ENCODE results near the gene HSD17B1. TPM values are rescaled to one million over a fixed set of nuclear protein-coding genes. Genes with fewer than 3 reads are reported as not detected.

The HSD17B1 gene
- total and polyA plus RNA-seq, 2 of the 13 experiments (the other 11 are each of a cell fraction or from before 2014, with no cell fraction given) = 0.54 to 0.93 TPM

DNA sequence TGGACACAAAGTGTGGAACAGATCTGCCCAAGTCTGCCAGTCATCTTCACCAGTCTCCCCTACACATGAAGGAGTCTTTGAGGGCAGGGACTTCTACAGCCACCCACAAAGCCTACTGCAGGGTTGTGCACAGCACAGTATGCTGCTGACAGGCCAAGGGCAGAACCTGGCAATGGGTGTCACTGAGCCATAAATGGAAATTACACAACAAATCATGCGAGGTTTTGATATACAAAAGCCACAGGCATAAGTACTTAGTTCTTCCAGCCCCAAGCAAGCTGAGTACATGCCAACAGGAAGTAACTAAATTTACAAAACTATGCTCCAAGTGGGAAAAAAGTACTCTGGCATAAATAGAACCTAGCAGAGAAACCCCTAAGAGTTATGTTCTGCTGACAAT is 32.6 kb downstream of the HSD17B1 start:
- Histone ChIP-seq H3K9ac (ENCODE audit: insufficient read depth, low read depth, low read length) (no peak overlapping the region), H2AFZ (ENCODE audit: low read length) (no peak overlapping the region), H3K4me2 (ENCODE audit: low read depth, low read length) (no peak overlapping the region), H3K27me3 (ENCODE audit: control insufficient read depth in 1 of 2, insufficient read depth in 2 of 2, low read length in 2 of 2) (no peaks in the 10 kb centered on the region), H3K36me3 (replicated peaks in 1 of 2; ENCODE audit: control insufficient read depth in 1 of 2, insufficient read depth in 2 of 2, low read length in 2 of 2) (peaks cover 51 to 93% of the 10 kb centered on the region in 2 experiments), H3K9me3 (ENCODE audit: low read length) (no peaks in the 10 kb centered on the region), H3K79me2 (ENCODE audit: insufficient read depth, low read length) (no peaks in the 10 kb centered on the region), H3K4me1 (ENCODE audit: insufficient read depth, low read length) (no peaks in the 10 kb centered on the region), H3K27ac (ENCODE audit: extremely low read length, insufficient read depth, low read length) (no peak overlapping the region), H3K4me3 (replicated peaks in 1 of 3; ENCODE audit: insufficient read depth in 1 of 3, low read depth in 2 of 3, low read length in 3 of 3) (no peak overlapping the region), H4K20me1 (ENCODE audit: insufficient read depth, low read length) (no peaks in the 10 kb centered on the region)
- POLR2A ChIA-PET = no interaction called here
- FAIRE-seq (no peak), ATAC-seq (no peak), DNase-seq (ENCODE audit: low spot score) (no peak)
- intact Hi-C loops (cut with micrococcal nuclease; ENCODE audit: unreplicated experiment) = no loop called here
- no peak for TF ChIP-seq ZNF431 (CRISPR knock-in tag; IDR thresholded peaks at IDR 0.05; ENCODE audit: borderline replicate concordance, low read depth)
- no peak for TF ChIP-seq ZNF264 (CRISPR knock-in tag; IDR thresholded peaks at IDR 0.05)
- TF ChIP-seq, protein P1, sequence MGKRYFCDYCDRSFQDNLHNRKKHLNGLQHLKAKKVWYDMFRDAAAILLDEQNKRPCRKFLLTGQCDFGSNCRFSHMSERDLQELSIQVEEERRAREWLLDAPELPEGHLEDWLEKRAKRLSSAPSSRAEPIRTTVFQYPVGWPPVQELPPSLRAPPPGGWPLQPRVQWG (CRISPR knock-in tag; IDR thresholded peaks at IDR 0.05; ENCODE audit: borderline replicate concordance, low read depth) = no peak
- no peak for TF ChIP-seq KLF9 (CRISPR knock-in tag; IDR thresholded peaks at IDR 0.05; ENCODE audit: low read depth)
- no peak for TF ChIP-seq SATB2 (CRISPR knock-in tag; IDR thresholded peaks at IDR 0.05)
- TF ChIP-seq, protein P2, sequence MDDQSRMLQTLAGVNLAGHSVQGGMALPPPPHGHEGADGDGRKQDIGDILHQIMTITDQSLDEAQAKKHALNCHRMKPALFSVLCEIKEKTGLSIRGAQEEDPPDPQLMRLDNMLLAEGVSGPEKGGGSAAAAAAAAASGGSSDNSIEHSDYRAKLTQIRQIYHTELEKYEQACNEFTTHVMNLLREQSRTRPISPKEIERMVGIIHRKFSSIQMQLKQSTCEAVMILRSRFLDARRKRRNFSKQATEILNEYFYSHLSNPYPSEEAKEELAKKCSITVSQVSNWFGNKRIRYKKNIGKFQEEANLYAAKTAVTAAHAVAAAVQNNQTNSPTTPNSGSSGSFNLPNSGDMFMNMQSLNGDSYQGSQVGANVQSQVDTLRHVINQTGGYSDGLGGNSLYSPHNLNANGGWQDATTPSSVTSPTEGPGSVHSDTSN (CRISPR knock-in tag; IDR thresholded peaks at IDR 0.05; ENCODE audit: borderline replicate concordance) = no peak
- TF ChIP-seq HNRNPH1 (optimal IDR thresholded peaks at IDR 0.05; ENCODE audit: low read depth, low read length) = no peak
- no peak for TF ChIP-seq ZMYM2 (CRISPR knock-in tag; IDR thresholded peaks at IDR 0.05)
- TF ChIP-seq ZNF12 (CRISPR knock-in tag; IDR thresholded peaks at IDR 0.05) = no peak
- TF ChIP-seq ZNF792 (CRISPR knock-in tag; IDR thresholded peaks at IDR 0.05) = no peak
- TF ChIP-seq ZNF766 (CRISPR knock-in tag; IDR thresholded peaks at IDR 0.05; ENCODE audit: borderline replicate concordance) = no peak
- no peak for TF ChIP-seq ZNF546 (CRISPR knock-in tag; conservative IDR thresholded peaks at IDR 0.05)
- TF ChIP-seq PTBP1 (IDR thresholded peaks at IDR 0.05; ENCODE audit: low read depth, low read length, poor library complexity, severe bottlenecking) = no peak
- TF ChIP-seq, protein P3, sequence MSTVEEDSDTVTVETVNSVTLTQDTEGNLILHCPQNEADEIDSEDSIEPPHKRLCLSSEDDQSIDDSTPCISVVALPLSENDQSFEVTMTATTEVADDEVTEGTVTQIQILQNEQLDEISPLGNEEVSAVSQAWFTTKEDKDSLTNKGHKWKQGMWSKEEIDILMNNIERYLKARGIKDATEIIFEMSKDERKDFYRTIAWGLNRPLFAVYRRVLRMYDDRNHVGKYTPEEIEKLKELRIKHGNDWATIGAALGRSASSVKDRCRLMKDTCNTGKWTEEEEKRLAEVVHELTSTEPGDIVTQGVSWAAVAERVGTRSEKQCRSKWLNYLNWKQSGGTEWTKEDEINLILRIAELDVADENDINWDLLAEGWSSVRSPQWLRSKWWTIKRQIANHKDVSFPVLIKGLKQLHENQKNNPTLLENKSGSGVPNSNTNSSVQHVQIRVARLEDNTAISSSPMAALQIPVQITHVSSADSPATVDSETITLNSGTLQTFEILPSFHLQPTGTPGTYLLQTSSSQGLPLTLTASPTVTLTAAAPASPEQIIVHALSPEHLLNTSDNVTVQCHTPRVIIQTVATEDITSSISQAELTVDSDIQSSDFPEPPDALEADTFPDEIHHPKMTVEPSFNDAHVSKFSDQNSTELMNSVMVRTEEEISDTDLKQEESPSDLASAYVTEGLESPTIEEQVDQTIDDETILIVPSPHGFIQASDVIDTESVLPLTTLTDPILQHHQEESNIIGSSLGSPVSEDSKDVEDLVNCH (CRISPR knock-in tag; IDR thresholded peaks at IDR 0.05) = no peak
- no peak for TF ChIP-seq NFIB (CRISPR knock-in tag; IDR thresholded peaks at IDR 0.05; ENCODE audit: borderline replicate concordance)
- TF ChIP-seq XRCC5 (optimal IDR thresholded peaks at IDR 0.05; ENCODE audit: low read length) = no peak
- in situ Hi-C loops (cut with HindIII; ENCODE audit: extremely low pct_ligation_motif_present, low pct_unique_long_range_greater_than_20kb) = no loop called here
- CTCF ChIA-PET (ENCODE audit: low intra/inter-chr PET ratio, low total read pairs) = no interaction called here
- 100% methylated on average over 1 of the region's 1 CpG for WGBS (ENCODE audit: low lambda C conversion rate)
- BruUV-seq (replicated peaks) = no TSS peak
